ENCODE measurements around the gene TIMM44.

- TF ChIP-seq CTCF (IDR thresholded peaks at IDR 0.05; ENCODE audit: low read depth, low read length) = no peak
- no peak for TF ChIP-seq POLR2A (IDR thresholded peaks at IDR 0.05; ENCODE audit: extremely low read depth, insufficient read length)
These were observed 26.1 kb upstream of the TIMM44 start for GRCh38 chr19:7969555-7969939.
